OCI-LY1 (cell line): ENCODE results near the gene MCM7.

ENCODE experiments used
- H2AFZ ChIP-seq: fragments of 200-600 bp; sonication (generic), shearing (Covaris generic); 2 replicates; pipeline ENCODE4 v1.6.0; 2014; ENCODE audit warnings: antibody characterized with exemption, mild to moderate bottlenecking, low read length
- H3F3A ChIP-seq: fragments of 200-600 bp; sonication (generic), shearing (Covaris generic); 2 replicates; pipeline ENCODE4 v1.6.0; 2014; ENCODE audit warnings: mild to moderate bottlenecking, antibody characterized with exemption, low read length, moderate library complexity; ENCODE audit not compliant: insufficient read depth
- H3K27ac ChIP-seq: fragments of 200-600 bp; sonication (generic); 2 replicates; pipeline ENCODE4 v1.5.1; 2014; ENCODE audit warnings: low read length, mixed run types, mild to moderate bottlenecking, low read depth; ENCODE audit not compliant: poor library complexity, severe bottlenecking
- H3K27me3 ChIP-seq: fragments of 200-600 bp; sonication (generic); 2 replicates; pipeline ENCODE4 v1.6.0; 2014; ENCODE audit warnings: antibody characterized with exemption, mild to moderate bottlenecking, low read length, moderate library complexity; ENCODE audit not compliant: insufficient read depth
- H3K36me3 ChIP-seq: fragments of 200-600 bp; sonication (generic); 2 replicates; pipeline ENCODE4 v1.6.1; 2014; ENCODE audit warnings: mild to moderate bottlenecking, antibody characterized with exemption, low read length, moderate library complexity, mixed read lengths; ENCODE audit not compliant: insufficient read depth
- H3K4me1 ChIP-seq: fragments of 200-600 bp; sonication (generic); 2 replicates; pipeline ENCODE4 v1.5.1; 2014; ENCODE audit warnings: mild to moderate bottlenecking, low read length, moderate library complexity; ENCODE audit not compliant: insufficient read depth, severe bottlenecking
- H3K4me2 ChIP-seq: fragments of 200-600 bp; sonication (generic), shearing (Covaris generic); 2 replicates; pipeline ENCODE4 v1.6.1; 2014; ENCODE audit warnings: low read length
- H3K4me3 ChIP-seq: fragments of 200-600 bp; sonication (generic); 2 replicates; pipeline ENCODE4 v1.5.1; 2014; ENCODE audit warnings: low read length, low read depth, mild to moderate bottlenecking, mixed read lengths; ENCODE audit not compliant: poor library complexity, severe bottlenecking
- H3K79me2 ChIP-seq: fragments of 200-600 bp; shearing (Covaris generic); 2 replicates; pipeline ENCODE4 v1.6.1; 2016; ENCODE audit warnings: mixed run types, low read length, mixed read lengths; ENCODE audit not compliant: insufficient read depth
- H3K9ac ChIP-seq: fragments of 200-600 bp; sonication (generic), shearing (Covaris generic); 2 replicates; pipeline ENCODE4 v1.6.1; 2014; ENCODE audit warnings: mild to moderate bottlenecking, low read length, mixed read lengths
- H3K9me2 ChIP-seq: fragments of 200-600 bp; sonication (generic), shearing (Covaris generic); 2 replicates; pipeline ENCODE4 v1.6.1; 2014; ENCODE audit warnings: low read depth, mild to moderate bottlenecking, low read length, mixed read lengths
- H3K9me3 ChIP-seq: fragments of 200-600 bp; shearing (Covaris generic); 2 replicates; pipeline ENCODE4 v1.6.1; 2014; ENCODE audit warnings: low read length, mixed read lengths
- H4K20me1 ChIP-seq: fragments of 200-600 bp; sonication (generic), shearing (Covaris generic); 2 replicates; pipeline ENCODE4 v1.6.0; 2016; ENCODE audit warnings: mild to moderate bottlenecking, low read length; ENCODE audit not compliant: insufficient read depth
- CTCF ChIP-seq: fragments of 200-600 bp; sonication (generic), shearing (Covaris generic); IDR thresholded peaks from 2 replicates; pipeline ENCODE4 v1.5.1; 2017; ENCODE audit warnings: mild to moderate bottlenecking, antibody characterized with exemption, low read length, moderate library complexity, mixed read lengths
- EZH2 ChIP-seq: fragments of 200-600 bp; sonication (generic), shearing (Covaris generic); IDR thresholded peaks from 2 replicates; pipeline ENCODE4 v1.8.0; 2017; ENCODE audit warnings: borderline replicate concordance, mixed run types, mild to moderate bottlenecking, antibody characterized with exemption, low read length, moderate library complexity, mixed read lengths

The MCM7 gene

GRCh38 chr7:100137851-100138760, 36.9 kb upstream of the MCM7 start:
- Histone ChIP-seq H2AFZ (no peak overlapping the region), H3K4me2 (peak overlapping the region; percentile 46), H3K36me3 (no peaks in the 10 kb centered on the region), H3K79me2 (no peaks in the 10 kb centered on the region), H4K20me1 (no peaks in the 10 kb centered on the region), H3K9me2 (no peaks in the 10 kb centered on the region), H3K9ac (no peak overlapping the region; the same call in 1 of the 2 replicates), H3K9me3 (no peaks in the 10 kb centered on the region), H3K27me3 (no peaks in the 10 kb centered on the region), H3F3A (no peaks in the 10 kb centered on the region), H3K4me3 (peak overlapping the region; percentile 7), H3K27ac (peak overlapping the region; percentile 8), H3K4me1 (peaks cover 16% of the 10 kb centered on the region)
- TF ChIP-seq EZH2: no peak
- TF ChIP-seq CTCF: no peak

- Histone ChIP-seq H3K9me2 (no peaks in the 10 kb centered on the region), H3K4me2 (no peak overlapping the region), H3K9ac (no peak overlapping the region), H3K79me2 (no peaks in the 10 kb centered on the region), H3K9me3 (no peaks in the 10 kb centered on the region), H3K27ac (no peak overlapping the region), H4K20me1 (no peaks in the 10 kb centered on the region), H2AFZ (no peak overlapping the region), H3F3A (no peaks in the 10 kb centered on the region), H3K4me3 (no peak overlapping the region), H3K4me1 (peaks cover 16% of the 10 kb centered on the region), H3K27me3 (no peaks in the 10 kb centered on the region), H3K36me3 (no peaks in the 10 kb centered on the region)
- peak; percentile 99 for TF ChIP-seq CTCF
- no peak for TF ChIP-seq EZH2
These were observed 31.5 kb upstream of the MCM7 start for GRCh38 chr7:100132697-100133151.

DNA sequence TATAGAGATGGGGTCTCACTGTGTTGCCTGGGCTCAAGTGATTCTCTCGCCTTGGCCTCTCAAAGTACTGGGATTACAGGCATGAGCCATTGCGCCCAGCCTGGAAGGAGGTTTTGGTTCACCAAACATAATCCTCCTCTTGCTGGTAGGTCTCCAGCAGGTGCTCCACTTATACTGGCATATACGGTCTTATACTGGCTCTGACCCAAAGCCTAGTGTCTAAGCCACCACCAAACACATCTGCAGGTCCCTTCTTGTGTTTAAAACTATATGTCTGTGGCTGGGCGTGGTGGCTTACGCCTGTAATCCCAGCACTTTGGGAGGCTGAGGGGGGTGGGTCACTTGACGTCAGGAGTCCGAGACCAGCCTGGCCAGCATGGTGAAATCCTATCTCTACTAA, 30.9 kb upstream of the MCM7 start:
- TF ChIP-seq CTCF: no peak
- no peak for TF ChIP-seq EZH2
- no peak overlapping the region for H2AFZ ChIP-seq
- no peaks in the 10 kb centered on the region for H3K36me3 ChIP-seq
- peaks cover 16% of the 10 kb centered on the region for H3K4me1 ChIP-seq
- no peak overlapping the region for H3K4me3 ChIP-seq
- H3K9me3 ChIP-seq: no peaks in the 10 kb centered on the region
- no peaks in the 10 kb centered on the region for H3K9me2 ChIP-seq
- no peak overlapping the region for H3K4me2 ChIP-seq
- H3K27ac ChIP-seq: no peak overlapping the region
- no peak overlapping the region for H3K9ac ChIP-seq
- no peaks in the 10 kb centered on the region for H3F3A ChIP-seq
- no peaks in the 10 kb centered on the region for H4K20me1 ChIP-seq
- no peaks in the 10 kb centered on the region for H3K27me3 ChIP-seq
- H3K79me2 ChIP-seq: no peaks in the 10 kb centered on the region
